GM18873 (cell line): ENCODE measurements around the gene TRIM23.
"Not testable (repeated sequence)": the region's sequence is repeated elsewhere in the genome, so short reads cannot be mapped to it uniquely, and the experiment has no call there.

Experiments
- ATAC-seq: cut with Tn5 transposase; IDR thresholded peaks from one replicate; pipeline ENCODE4 v1.9.1; 2021; ENCODE audit warnings: mild to moderate bottlenecking, moderate library complexity, moderate number of reproducible peaks; ENCODE audit not compliant: unreplicated experiment, low FRiP score

The TRIM23 gene

GRCh38 chr5:65624025-65624570 is at the start of gene TRIM23:
TSS of gene TRIM23 (minus strand) at chr5:65624333. CDS start at chr5:65624274, 59 bp downstream.
- peak; percentile 84 for ATAC-seq

DNA sequence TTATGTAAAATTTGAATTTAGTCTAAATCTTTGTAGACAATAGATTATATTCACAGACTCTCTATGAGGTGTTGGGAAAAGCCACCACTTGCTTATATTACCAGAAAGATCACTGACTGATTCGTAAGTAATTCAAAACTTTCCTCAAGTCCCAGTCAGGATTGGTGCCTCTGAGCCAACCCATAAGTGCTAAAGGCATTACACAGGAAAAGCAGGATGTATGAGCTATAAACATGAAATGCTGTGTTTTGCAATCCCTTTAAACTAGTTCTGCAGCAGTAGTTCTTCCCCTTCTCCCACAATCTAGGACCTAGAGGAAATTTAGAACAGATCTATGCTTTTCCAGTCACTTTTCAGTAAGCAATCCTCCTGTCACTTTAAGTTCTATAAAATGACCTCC is 48.7 kb upstream of the TRIM23 start:
- no peak for ATAC-seq

GRCh38 chr5:65668696-65669095 is 44.6 kb upstream of the TRIM23 start:
- ATAC-seq = no peak

DNA sequence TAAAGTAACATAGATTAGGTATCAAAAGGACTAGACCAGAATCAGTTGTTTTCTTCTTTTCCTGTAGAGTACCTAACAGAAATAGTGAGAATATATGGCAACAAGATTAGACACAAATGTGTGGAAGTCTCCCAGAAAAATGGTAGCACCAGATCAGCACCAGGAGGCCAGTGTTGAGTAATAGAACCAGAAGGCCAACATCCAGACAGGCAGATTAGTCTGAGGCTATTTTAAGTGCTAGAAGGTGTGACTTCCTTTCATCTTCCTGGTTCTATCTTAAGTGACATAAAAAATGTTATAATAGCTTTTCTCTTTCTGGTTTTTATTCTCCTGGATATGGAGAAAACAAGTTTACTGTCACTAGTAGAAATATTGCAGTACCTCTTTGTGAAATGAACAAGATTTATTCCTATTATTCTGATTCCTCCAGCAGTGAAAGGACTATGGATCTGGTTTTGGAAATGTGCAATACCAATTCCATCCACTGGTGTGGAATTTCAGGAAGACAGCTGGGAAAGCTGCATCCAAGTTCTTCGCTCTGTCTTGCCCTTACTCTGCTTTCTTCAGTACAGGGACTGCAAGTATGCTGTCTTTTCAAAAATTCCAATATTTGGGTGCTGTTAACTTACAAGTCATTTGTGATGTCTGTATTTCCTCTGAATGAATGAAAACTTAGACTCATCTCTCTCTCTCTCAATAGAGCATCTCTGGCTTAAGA is 39.8 kb upstream of the TRIM23 start:
- ATAC-seq = no peak

GRCh38 chr5:65654713-65655112 is 30.6 kb upstream of the TRIM23 start:
- ATAC-seq = no peak

- ATAC-seq = no peak
Observed at GRCh38 chr5:65651144-65651543, 27.0 kb upstream of the TRIM23 start.

- no peak for ATAC-seq
Observed at GRCh38 chr5:65647941-65648340, 23.8 kb upstream of the TRIM23 start.

- ATAC-seq = no peak
Observed at GRCh38 chr5:65646938-65647337, 22.8 kb upstream of the TRIM23 start.

- no peak for ATAC-seq
Observed at GRCh38 chr5:65640240-65640639, 16.1 kb upstream of the TRIM23 start.

- no peak for ATAC-seq
Observed at GRCh38 chr5:65630981-65631380, 6.8 kb upstream of the TRIM23 start.

- ATAC-seq = no peak
Observed at GRCh38 chr5:65625743-65626142, 1.6 kb upstream of the TRIM23 start.

DNA sequence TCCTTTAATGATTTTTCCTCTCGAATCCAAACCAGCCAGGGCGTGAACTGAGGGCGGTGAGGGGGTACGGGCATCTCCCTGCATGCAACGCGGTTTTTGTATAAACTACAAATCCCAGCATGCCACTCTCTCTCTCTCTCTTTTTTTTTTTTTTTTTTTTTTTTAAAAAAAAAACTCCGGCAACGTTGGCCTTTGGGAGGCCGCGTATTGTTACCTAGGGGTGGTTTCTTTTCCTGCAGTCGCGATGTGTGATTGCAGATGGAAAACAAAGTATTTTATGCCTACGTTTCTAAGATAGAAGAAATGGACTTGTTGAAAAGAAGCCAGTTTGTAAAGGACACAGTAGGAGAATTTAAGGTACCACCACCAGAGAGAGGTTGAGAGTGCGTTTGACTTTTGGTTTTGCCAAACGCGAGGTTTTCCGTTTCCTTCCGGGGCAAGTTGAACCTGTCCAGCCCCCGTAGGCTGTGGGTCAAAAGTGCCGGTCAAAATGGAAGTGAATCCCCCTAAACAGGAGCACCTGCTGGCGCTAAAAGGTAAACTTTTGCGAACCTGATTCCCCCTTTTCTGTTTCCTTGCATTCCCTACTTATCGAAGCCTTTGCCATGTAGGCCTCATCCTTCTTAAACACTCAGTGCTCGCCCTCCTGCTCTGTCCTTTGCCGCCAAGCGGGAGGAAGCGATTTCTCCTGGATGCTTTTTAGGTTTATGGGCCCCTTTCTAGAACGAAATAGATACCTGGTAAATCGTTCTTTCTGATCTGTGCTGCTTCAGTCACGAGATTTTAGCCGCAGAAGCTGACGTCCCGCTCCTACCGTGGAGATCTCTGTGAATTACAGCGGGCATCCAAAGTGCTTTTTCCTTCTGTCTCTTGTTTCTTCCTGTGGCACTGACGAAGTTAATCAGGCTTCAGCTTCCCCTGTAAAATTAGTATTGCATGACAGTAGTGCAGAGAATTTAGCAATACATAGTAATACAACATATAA is 730 bp upstream of the TRIM23 start, which contains the start of the genes SHLD3 and TRAPPC13:
Gene SHLD3, plus strand, starts transcription at position 457 of the 985 bp plus-strand sequence. CDS start 4,561 bp downstream, outside the sequence.
Gene TRAPPC13, plus strand, starts transcription at position 457 of the 985 bp plus-strand sequence. Its CDS starts 34 bp downstream, at position 491.
- peak; percentile 69 for ATAC-seq

- no peak for ATAC-seq
Observed at GRCh38 chr5:65623482-65623881, 651 bp downstream of the TRIM23 start.

DNA sequence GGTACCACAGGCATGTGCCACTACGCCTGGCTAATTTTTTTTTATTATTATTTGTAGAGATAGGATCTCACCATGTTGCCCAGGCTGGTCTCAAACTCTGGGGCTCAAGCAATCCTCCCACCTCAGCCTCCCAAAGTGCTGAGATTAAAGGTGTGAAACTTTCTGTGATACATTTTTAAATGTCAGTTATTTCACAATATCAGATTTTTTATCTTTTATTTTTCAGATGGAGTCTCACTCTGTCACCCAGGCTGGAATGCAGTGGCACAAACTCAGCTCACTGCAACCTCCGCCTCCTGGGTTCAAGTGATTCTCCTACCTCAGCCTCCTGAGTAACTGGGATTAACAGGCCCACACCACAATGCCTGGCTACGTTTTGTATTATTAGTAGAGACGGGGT is 2.2 kb downstream of the TRIM23 start:
- ATAC-seq = not testable (repeated sequence)

DNA sequence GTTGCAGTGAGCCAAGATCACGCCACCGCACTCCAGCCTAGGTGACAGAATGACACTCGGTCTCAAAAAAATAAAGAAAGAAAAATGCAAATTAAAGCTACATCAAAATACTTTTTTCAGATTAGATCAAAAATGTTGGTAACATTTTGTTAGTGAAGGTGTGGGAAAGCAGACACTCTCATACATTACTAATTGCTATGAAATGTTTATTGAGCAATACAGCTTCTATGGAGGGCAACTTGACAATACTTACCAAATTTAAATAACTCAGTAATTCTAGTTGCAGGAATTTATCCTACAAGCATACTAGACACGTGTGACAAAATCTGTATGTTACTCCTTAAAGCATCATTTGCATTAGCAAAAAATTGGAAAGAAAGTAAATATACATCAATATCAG is 4.1 kb downstream of the TRIM23 start:
- ATAC-seq = no peak

GRCh38 chr5:65612298-65612907 is 11.7 kb downstream of the TRIM23 start:
- no peak for ATAC-seq

GRCh38 chr5:65611524-65611923 is 12.6 kb downstream of the TRIM23 start:
- no peak for ATAC-seq

GRCh38 chr5:65601761-65602160 is 22.4 kb downstream of the TRIM23 start:
- ATAC-seq = not testable (repeated sequence)

GRCh38 chr5:65588694-65589093 is 35.4 kb downstream of the TRIM23 start:
- no peak for ATAC-seq

DNA sequence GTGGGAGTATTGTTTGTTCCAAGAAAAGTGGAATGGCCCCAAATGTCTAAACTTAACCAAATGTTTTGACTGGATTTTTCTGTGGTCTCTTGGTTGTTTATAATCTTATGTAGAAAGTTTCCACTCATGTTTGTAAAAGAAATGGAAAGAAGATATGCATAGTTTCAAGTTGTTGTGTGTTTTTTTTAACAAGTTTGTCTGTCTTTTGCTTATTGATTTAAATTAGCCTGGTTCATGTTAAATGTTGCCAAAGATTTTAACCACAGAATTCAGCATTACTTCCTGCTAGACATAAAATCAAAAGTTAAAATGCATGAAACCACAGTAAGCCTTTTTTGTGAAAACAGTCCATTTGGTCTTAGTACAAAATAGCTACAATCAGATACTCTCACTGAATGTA is 47.0 kb downstream of the TRIM23 start:
- no peak for ATAC-seq
